Measurements from ENCODE around the gene TINCR.
"Not testable (repeated sequence)": the region's sequence is repeated elsewhere in the genome, so short reads cannot be mapped to it uniquely, and the experiment has no call there.

TINCR gene

GRCh38 chr19:5567360-5567969 lies at the start of gene TINCR:
TSS of gene TINCR (minus strand) at chr19:5567953.
- no peak within 1 kb of the TSS for H3K27ac Mint-ChIP-seq
- peaks cover 18% of the 10 kb centered on the region for H3K27me3 Mint-ChIP-seq
- no peaks in the 10 kb centered on the region for H3K4me1 Mint-ChIP-seq
- ATAC-seq = peak; percentile 20
- H3K4me3 Mint-ChIP-seq = no peak within 1 kb of the TSS
- no peak for DNase-seq
- H3K9me3 Mint-ChIP-seq = no peaks in the 10 kb centered on the region

GRCh38 chr19:5617080-5617479 lies 49.3 kb upstream of the TINCR start:
- Mint-ChIP-seq H3K27ac (peak overlapping the region in 1 of 2 donors; percentile 42), H3K27me3 (no peaks in the 10 kb centered on the region), H3K4me1 (peaks cover 53% of the 10 kb centered on the region), H3K9me3 (no peaks in the 10 kb centered on the region), H3K4me3 (no peak overlapping the region)
- ATAC-seq (no peak), DNase-seq (no peak)

- H3K4me1 Mint-ChIP-seq = peaks cover 43% of the 10 kb centered on the region
- ATAC-seq = no peak
- no peak overlapping the region for H3K27ac Mint-ChIP-seq
- H3K27me3 Mint-ChIP-seq = no peaks in the 10 kb centered on the region
- no peaks in the 10 kb centered on the region for H3K9me3 Mint-ChIP-seq
- no peak for DNase-seq
- no peak overlapping the region for H3K4me3 Mint-ChIP-seq
Measured at GRCh38 chr19:5615756-5616327, 48.1 kb upstream of the TINCR start.

GRCh38 chr19:5612891-5613865 lies 45.4 kb upstream of the TINCR start:
- H3K27ac Mint-ChIP-seq = peak overlapping the region; percentile 32 to 84

GRCh38 chr19:5609881-5610448 lies 42.2 kb upstream of the TINCR start:
- ATAC-seq = no peak
- H3K4me3 Mint-ChIP-seq = no peak overlapping the region

More at GRCh38 chr19:5612891-5613865, 45.4 kb upstream of the TINCR start:
- DNase-seq (no peak), ATAC-seq (no peak)
- Mint-ChIP-seq H3K4me1 (peaks cover 16% of the 10 kb centered on the region), H3K27me3 (no peaks in the 10 kb centered on the region), H3K9me3 (no peaks in the 10 kb centered on the region), H3K4me3 (no peak overlapping the region)

GRCh38 chr19:5608766-5609165 lies 41.0 kb upstream of the TINCR start:
- not testable (repeated sequence) for DNase-seq, H3K27me3 Mint-ChIP-seq, ATAC-seq, H3K4me3 Mint-ChIP-seq, H3K9me3 Mint-ChIP-seq, H3K4me1 Mint-ChIP-seq
- peak overlapping the region in 1 of 2 donors; percentile 36 for H3K27ac Mint-ChIP-seq

More at GRCh38 chr19:5609881-5610448, 42.2 kb upstream of the TINCR start:
- Mint-ChIP-seq H3K27ac (peak overlapping the region in 1 of 2 donors; percentile 6), H3K4me1 (peaks cover 10% of the 10 kb centered on the region), H3K27me3 (no peaks in the 10 kb centered on the region), H3K9me3 (no peaks in the 10 kb centered on the region)
- no peak for DNase-seq

- Mint-ChIP-seq H3K4me1 (peaks cover 5% of the 10 kb centered on the region), H3K4me3 (no peak overlapping the region), H3K9me3 (no peaks in the 10 kb centered on the region), H3K27me3 (no peaks in the 10 kb centered on the region), H3K27ac (peak overlapping the region; percentile 38 to 92)
- DNase-seq (no peak), ATAC-seq (no peak)
Measured at GRCh38 chr19:5608291-5608690, 40.5 kb upstream of the TINCR start.

- H3K27ac Mint-ChIP-seq = peak overlapping the region; percentile 41 to 92
- no peaks in the 10 kb centered on the region for H3K9me3 Mint-ChIP-seq
- no peak overlapping the region for H3K4me3 Mint-ChIP-seq
- peaks cover 5% of the 10 kb centered on the region for H3K4me1 Mint-ChIP-seq
- ATAC-seq (no peak), DNase-seq (no peak)
- H3K27me3 Mint-ChIP-seq = no peaks in the 10 kb centered on the region
Measured at GRCh38 chr19:5607318-5608275, 39.8 kb upstream of the TINCR start.

GRCh38 chr19:5605362-5605761 lies 37.6 kb upstream of the TINCR start:
- Mint-ChIP-seq H3K9me3 (no peaks in the 10 kb centered on the region), H3K4me3 (no peak overlapping the region), H3K27ac (peak overlapping the region; percentile 21 to 96)

GRCh38 chr19:5603626-5604025 lies 35.9 kb upstream of the TINCR start:
- H3K9me3 Mint-ChIP-seq = no peaks in the 10 kb centered on the region
- DNase-seq (no peak), ATAC-seq (no peak)
- peaks cover 5% of the 10 kb centered on the region for H3K4me1 Mint-ChIP-seq
- H3K27me3 Mint-ChIP-seq = no peaks in the 10 kb centered on the region
- H3K27ac Mint-ChIP-seq = no peak overlapping the region
- no peak overlapping the region for H3K4me3 Mint-ChIP-seq

More at GRCh38 chr19:5605362-5605761, 37.6 kb upstream of the TINCR start:
- Mint-ChIP-seq H3K27me3 (no peaks in the 10 kb centered on the region), H3K4me1 (peaks cover 5% of the 10 kb centered on the region)
- ATAC-seq (no peak), DNase-seq (no peak)

GRCh38 chr19:5600797-5601196 lies 33.0 kb upstream of the TINCR start:
- Mint-ChIP-seq H3K27me3 (no peaks in the 10 kb centered on the region), H3K27ac (peak overlapping the region in 1 of 2 donors; percentile 54)
- no peak for ATAC-seq

GRCh38 chr19:5595745-5596144 lies 28.0 kb upstream of the TINCR start:
- peaks cover 13% of the 10 kb centered on the region for H3K4me1 Mint-ChIP-seq
- no peaks in the 10 kb centered on the region for H3K27me3 Mint-ChIP-seq
- no peaks in the 10 kb centered on the region for H3K9me3 Mint-ChIP-seq
- H3K4me3 Mint-ChIP-seq = no peak overlapping the region
- no peak for DNase-seq
- H3K27ac Mint-ChIP-seq = no peak overlapping the region
- no peak for ATAC-seq

More at GRCh38 chr19:5600797-5601196, 33.0 kb upstream of the TINCR start:
- no peak overlapping the region for H3K4me3 Mint-ChIP-seq
- H3K9me3 Mint-ChIP-seq = no peaks in the 10 kb centered on the region
- peaks cover 7% of the 10 kb centered on the region for H3K4me1 Mint-ChIP-seq
- no peak for DNase-seq

GRCh38 chr19:5595129-5595528 lies 27.4 kb upstream of the TINCR start:
- peaks cover 13% of the 10 kb centered on the region for H3K4me1 Mint-ChIP-seq
- no peak for DNase-seq
- no peaks in the 10 kb centered on the region for H3K9me3 Mint-ChIP-seq
- H3K27me3 Mint-ChIP-seq = no peaks in the 10 kb centered on the region
- no peak overlapping the region for H3K27ac Mint-ChIP-seq
- no peak overlapping the region for H3K4me3 Mint-ChIP-seq
- no peak for ATAC-seq

- peak overlapping the region in 1 of 2 donors; percentile 54 for H3K27ac Mint-ChIP-seq
- no peaks in the 10 kb centered on the region for H3K27me3 Mint-ChIP-seq
- H3K4me1 Mint-ChIP-seq = peaks cover 13% of the 10 kb centered on the region
- no peaks in the 10 kb centered on the region for H3K9me3 Mint-ChIP-seq
- H3K4me3 Mint-ChIP-seq = no peak overlapping the region
- no peak for DNase-seq
- ATAC-seq = no peak
Measured at GRCh38 chr19:5594521-5594950, 26.8 kb upstream of the TINCR start.

All from stimulated activated naive CD8-positive, alpha-beta T cell treated with anti-CD3 and anti-CD28 coated beads, Interleukin-15, amount 100 ng/mL, for 72 hours (primary cell).